ENCODE results near the gene NUDT5. TPM values are rescaled to one million over a fixed set of nuclear protein-coding genes. Genes with fewer than 3 reads are reported as not detected.
"Not testable (repeated sequence)": the region's sequence is repeated elsewhere in the genome, so short reads cannot be mapped to it uniquely, and the experiment has no call there.

Gene NUDT5
- total RNA-seq (24.2 TPM), polyA plus RNA-seq (ENCODE audit: insufficient read depth in 1 of 8, insufficient read length in 8 of 8, low replicate concordance in 1 of 8) (10 to 100 TPM; 21.6 to 33.7 (median 23.9) TPM)
- long read RNA-seq, donor 1, partial matches to known transcripts, result 0 of 6 reads
- long read RNA-seq, donor 1, other reads (novel, unspliced or antisense), result 6 of 6 reads
- long read RNA-seq, donor 2, result 0 reads
- long read RNA-seq, donor 3, partial matches to known transcripts, result 0 of 8 reads
- long read RNA-seq, donor 3, other reads (novel, unspliced or antisense), result 7 of 8 reads
- long read RNA-seq, donor 4, partial matches to known transcripts, result 0 of 9 reads
- long read RNA-seq, donor 4, other reads (novel, unspliced or antisense), result 9 of 9 reads
- long read RNA-seq, donor 5, partial matches to known transcripts, result 0 of 26 reads
- long read RNA-seq, donor 5, other reads (novel, unspliced or antisense), result 26 of 26 reads
- long read RNA-seq, donor 6, partial matches to known transcripts, result 0 of 11 reads
- long read RNA-seq, donor 6, other reads (novel, unspliced or antisense), result 11 of 11 reads
- long read RNA-seq, donor 7, partial matches to known transcripts, result 0 of 20 reads
- long read RNA-seq, donor 7, other reads (novel, unspliced or antisense), result 19 of 20 reads
- long read RNA-seq, donor 8, partial matches to known transcripts, result 0 of 8 reads
- long read RNA-seq, donor 8, other reads (novel, unspliced or antisense), result 8 of 8 reads
- long read RNA-seq, donor 9, partial matches to known transcripts, result 0 of 14 reads
- long read RNA-seq, donor 9, other reads (novel, unspliced or antisense), result 14 of 14 reads
- long read RNA-seq, donor 10, partial matches to known transcripts, result 15 of 32 reads
- long read RNA-seq, donor 10, other reads (novel, unspliced or antisense), result 16 of 32 reads
- long read RNA-seq, donor 11, partial matches to known transcripts, result 0 of 5 reads
- long read RNA-seq, donor 11, other reads (novel, unspliced or antisense), result 5 of 5 reads

- DNase-seq, result peak; percentile 96
Measured at GRCh38 chr10:12195603-12196506, at the start of gene NUDT5, which contains the start of gene CDC123. Gene NUDT5 (minus strand): TSS chr10:12195891. CDS start chr10:12186291, 9,600 bp downstream. Gene CDC123 (plus strand): TSS chr10:12196188. CDS start chr10:12196246, 58 bp downstream.

DNA sequence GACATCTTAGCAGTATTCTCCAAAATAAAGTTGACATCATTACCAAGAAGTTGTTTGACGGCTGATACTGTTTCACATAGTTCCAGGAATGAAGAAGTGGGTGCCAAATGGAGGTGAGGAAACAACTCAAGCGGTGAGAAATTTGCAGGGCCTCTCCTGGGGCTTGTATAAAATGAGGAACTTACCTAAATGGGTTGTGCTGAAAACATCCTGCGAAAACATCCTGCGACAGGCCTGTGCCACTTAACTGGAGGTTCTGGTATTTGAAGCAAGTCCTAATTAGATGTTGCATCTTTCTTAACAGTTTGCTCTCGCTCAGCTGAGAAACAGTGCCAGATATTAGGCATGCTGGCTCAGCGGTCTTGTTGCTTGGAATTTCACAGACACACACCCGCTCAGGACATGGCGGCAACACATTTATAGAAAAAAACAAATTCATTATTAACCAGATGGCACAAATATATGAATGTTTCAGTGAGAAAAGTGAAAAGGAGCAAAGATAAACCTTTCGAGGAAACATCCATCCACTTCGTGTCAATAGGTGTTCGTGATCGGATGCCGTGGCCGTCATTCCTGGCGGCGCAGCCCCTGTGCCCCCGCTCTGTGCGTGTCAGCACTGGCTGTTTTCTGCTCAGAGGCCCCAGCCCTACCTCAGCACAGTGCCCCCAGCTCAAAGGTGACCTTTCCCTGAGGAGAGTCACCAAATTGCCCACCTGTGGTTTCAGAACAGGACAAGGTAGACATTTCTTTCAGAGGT, 48.4 kb upstream of the NUDT5 start:
- H3K27ac ChIP-seq (ENCODE audit: low read length), result no peak overlapping the region
- DNase-seq, result no peak
- no peaks in the 10 kb centered on the region for H3K27me3 ChIP-seq (ENCODE audit: control insufficient read depth, insufficient read depth, low read length)
- H3K36me3 ChIP-seq (ENCODE audit: control insufficient read depth, insufficient read depth, low read length), result peaks cover 55% of the 10 kb centered on the region
- H3K9me3 ChIP-seq (replicated peaks; ENCODE audit: control insufficient read depth, low read depth, low read length), result no peaks in the 10 kb centered on the region
- no peak overlapping the region for H3K4me3 ChIP-seq (ENCODE audit: low read length)
- WGBS (ENCODE audit: insufficient coverage), result 88% methylated on average over 12 of the region's 18 CpGs
- H3K4me1 ChIP-seq (ENCODE audit: control insufficient read depth, insufficient read depth, low read length), result peaks cover 8% of the 10 kb centered on the region

More at GRCh38 chr10:12195603-12196506, at the start of gene NUDT5, which contains the start of gene CDC123:
- no peaks in the 10 kb centered on the region for H3K27me3 ChIP-seq (ENCODE audit: control insufficient read depth, insufficient read depth, low read length)
- H3K4me3 ChIP-seq (ENCODE audit: low read length), result peak within 1 kb of the TSS; percentile 98
- under 1% methylated on average over 54 of the region's 62 CpGs for WGBS (ENCODE audit: insufficient coverage)
- H3K27ac ChIP-seq (ENCODE audit: low read length), result peak within 1 kb of the TSS; percentile 98
- no peaks in the 10 kb centered on the region for H3K9me3 ChIP-seq (replicated peaks; ENCODE audit: control insufficient read depth, low read depth, low read length)
- H3K36me3 ChIP-seq (ENCODE audit: control insufficient read depth, insufficient read depth, low read length), result peaks cover 15% of the 10 kb centered on the region
- peaks cover 6% of the 10 kb centered on the region for H3K4me1 ChIP-seq (ENCODE audit: control insufficient read depth, insufficient read depth, low read length)

DNA sequence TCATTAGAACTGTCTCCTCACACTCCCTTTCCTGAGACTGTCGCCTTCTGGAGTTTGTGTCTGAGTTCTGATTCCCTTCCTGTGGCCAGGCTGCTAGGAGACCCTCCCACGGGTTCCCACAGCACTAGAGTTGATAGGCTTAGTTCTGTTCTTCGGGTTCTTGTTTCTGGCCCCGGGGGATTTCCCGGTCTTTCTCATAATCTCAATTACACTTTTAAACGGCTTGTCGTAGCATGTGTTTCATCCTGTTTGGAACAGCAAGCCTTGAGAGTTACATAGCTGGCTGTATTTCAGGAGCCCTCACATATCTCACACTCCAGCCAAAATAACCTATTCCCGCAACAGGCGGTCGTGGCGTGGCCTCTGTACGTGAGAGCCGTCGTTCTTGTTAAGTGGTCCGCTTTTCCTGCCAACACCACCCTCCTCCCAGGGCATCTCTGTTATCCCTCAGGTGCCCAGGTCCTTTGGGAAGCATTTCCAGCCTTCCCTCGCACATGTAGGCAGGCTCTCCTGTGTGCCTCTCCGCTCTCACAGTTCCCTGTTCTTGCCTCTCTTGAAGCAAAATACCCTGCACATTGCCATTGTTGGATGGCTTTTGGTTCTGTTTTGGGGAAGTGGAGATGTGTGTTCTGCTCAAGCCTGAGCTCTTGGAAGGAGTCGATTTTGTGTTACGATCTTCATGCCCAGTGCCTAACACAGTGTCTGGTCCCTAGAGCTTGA, 46.3 kb upstream of the NUDT5 start:
- H3K27me3 ChIP-seq (ENCODE audit: control insufficient read depth, insufficient read depth, low read length), result no peaks in the 10 kb centered on the region
- DNase-seq, result peak; percentile 59
- no peaks in the 10 kb centered on the region for H3K9me3 ChIP-seq (replicated peaks; ENCODE audit: control insufficient read depth, low read depth, low read length)
- H3K4me3 ChIP-seq (ENCODE audit: low read length), result no peak overlapping the region
- peaks cover 52% of the 10 kb centered on the region for H3K36me3 ChIP-seq (ENCODE audit: control insufficient read depth, insufficient read depth, low read length)
- H3K4me1 ChIP-seq (ENCODE audit: control insufficient read depth, insufficient read depth, low read length), result peaks cover 8% of the 10 kb centered on the region
- H3K27ac ChIP-seq (ENCODE audit: low read length), result peak overlapping the region; percentile 7
- 63% methylated on average over 15 of the region's 19 CpGs for WGBS (ENCODE audit: insufficient coverage)

GRCh38 chr10:12238821-12239220, 43.1 kb upstream of the NUDT5 start:
- Histone ChIP-seq H3K4me1 (ENCODE audit: control insufficient read depth, insufficient read depth, low read length) (peaks cover 8% of the 10 kb centered on the region), H3K4me3 (ENCODE audit: low read length) (no peak overlapping the region), H3K27ac (ENCODE audit: low read length) (no peak overlapping the region), H3K9me3 (replicated peaks; ENCODE audit: control insufficient read depth, low read depth, low read length) (no peaks in the 10 kb centered on the region), H3K27me3 (ENCODE audit: control insufficient read depth, insufficient read depth, low read length) (no peaks in the 10 kb centered on the region), H3K36me3 (ENCODE audit: control insufficient read depth, insufficient read depth, low read length) (peaks cover 50% of the 10 kb centered on the region)
- no peak for DNase-seq
- 98% methylated on average over 5 of the region's 8 CpGs for WGBS (ENCODE audit: insufficient coverage)

GRCh38 chr10:12237265-12238220, 41.9 kb upstream of the NUDT5 start:
- Histone ChIP-seq H3K4me3 (ENCODE audit: low read length) (no peak overlapping the region), H3K27me3 (ENCODE audit: control insufficient read depth, insufficient read depth, low read length) (no peaks in the 10 kb centered on the region), H3K36me3 (ENCODE audit: control insufficient read depth, insufficient read depth, low read length) (peaks cover 50% of the 10 kb centered on the region), H3K4me1 (ENCODE audit: control insufficient read depth, insufficient read depth, low read length) (peaks cover 8% of the 10 kb centered on the region), H3K27ac (ENCODE audit: low read length) (no peak overlapping the region), H3K9me3 (replicated peaks; ENCODE audit: control insufficient read depth, low read depth, low read length) (no peaks in the 10 kb centered on the region)
- WGBS (ENCODE audit: insufficient coverage), result 100% methylated on average over 2 of the region's 13 CpGs
- DNase-seq, result no peak

GRCh38 chr10:12235796-12236195, 40.1 kb upstream of the NUDT5 start:
- no peak overlapping the region for H3K4me3 ChIP-seq (ENCODE audit: low read length)
- WGBS (ENCODE audit: insufficient coverage), result 92% methylated on average over 4 of the region's 4 CpGs
- H3K36me3 ChIP-seq (ENCODE audit: control insufficient read depth, insufficient read depth, low read length), result peaks cover 50% of the 10 kb centered on the region
- no peaks in the 10 kb centered on the region for H3K27me3 ChIP-seq (ENCODE audit: control insufficient read depth, insufficient read depth, low read length)
- DNase-seq, result peak; percentile 39
- no peaks in the 10 kb centered on the region for H3K4me1 ChIP-seq (ENCODE audit: control insufficient read depth, insufficient read depth, low read length)
- no peak overlapping the region for H3K27ac ChIP-seq (ENCODE audit: low read length)
- H3K9me3 ChIP-seq (replicated peaks; ENCODE audit: control insufficient read depth, low read depth, low read length), result no peaks in the 10 kb centered on the region

- no peak overlapping the region for H3K4me3 ChIP-seq (ENCODE audit: low read length)
- H3K9me3 ChIP-seq (replicated peaks; ENCODE audit: control insufficient read depth, low read depth, low read length), result no peaks in the 10 kb centered on the region
- H3K36me3 ChIP-seq (ENCODE audit: control insufficient read depth, insufficient read depth, low read length), result peaks cover 47% of the 10 kb centered on the region
- H3K4me1 ChIP-seq (ENCODE audit: control insufficient read depth, insufficient read depth, low read length), result no peaks in the 10 kb centered on the region
- DNase-seq, result no peak
- WGBS (ENCODE audit: insufficient coverage), result 100% methylated on average over 2 of the region's 3 CpGs
- no peaks in the 10 kb centered on the region for H3K27me3 ChIP-seq (ENCODE audit: control insufficient read depth, insufficient read depth, low read length)
- H3K27ac ChIP-seq (ENCODE audit: low read length), result no peak overlapping the region
Measured at GRCh38 chr10:12235116-12235694, 39.5 kb upstream of the NUDT5 start.

- H3K36me3 ChIP-seq (ENCODE audit: control insufficient read depth, insufficient read depth, low read length), result peaks cover 47% of the 10 kb centered on the region
- 100% methylated on average over 2 of the region's 5 CpGs for WGBS (ENCODE audit: insufficient coverage)
- H3K27me3 ChIP-seq (ENCODE audit: control insufficient read depth, insufficient read depth, low read length); H3K4me1 ChIP-seq (ENCODE audit: control insufficient read depth, insufficient read depth, low read length); H3K4me3 ChIP-seq (ENCODE audit: low read length); DNase-seq; H3K27ac ChIP-seq (ENCODE audit: low read length); H3K9me3 ChIP-seq (replicated peaks; ENCODE audit: control insufficient read depth, low read depth, low read length): not testable (repeated sequence)
Measured at GRCh38 chr10:12234687-12235086, 39.0 kb upstream of the NUDT5 start.

All from muscle of leg (tissue), 16 donors.